IMR-90 (cell line): ENCODE data around the gene RAD18. TPM values are rescaled to one million over a fixed set of nuclear protein-coding genes. Genes with fewer than 3 reads are reported as not detected.

Experiments
- ATAC-seq: fragments of 200-7000 bp; cut with Tn5 transposase; 2 replicates; pipeline ENCODE4 v1.9.1; 2020; ENCODE audit warnings: low read depth, mild to moderate bottlenecking, moderate library complexity
- BruUV-seq: library from RNA; stranded (reverse); fragments of 400-500 nt; replicated peaks from 2 replicates; lab custom pipeline; 2021; lab: Mats Ljungman, UMichigan
- CTCF ChIA-PET: fragments of 300-600 bp; formaldehyde crosslinking; extraction: SDS; loops from one replicate; lab custom pipeline; 2021; ENCODE audit warnings: antibody characterized with exemption; lab: Yijun Ruan, JAX
- POLR2A ChIA-PET: fragments of 300-600 bp; sonication (Branson Sonifier 250); formaldehyde crosslinking; loops from one replicate; lab custom pipeline; 2022; ENCODE audit warnings: antibody characterized with exemption; ENCODE audit not compliant: unreplicated experiment; lab: Charles Lee
- DNase-seq: peaks from one replicate; pipeline ENCODE4 v3.0.0; 2013
- H2AFZ ChIP-seq: replicated peaks from 2 replicates; pipeline ENCODE3; 2013; ENCODE audit warnings: low read length, mild to moderate bottlenecking; ENCODE audit not compliant: poor library complexity
- H2AK5ac ChIP-seq: 2 replicates; pipeline ENCODE4 v1.6.1; 2013; ENCODE audit warnings: low read depth, low read length, inconsistent platforms
- H2AK9ac ChIP-seq: replicated peaks from 2 replicates; pipeline ENCODE3; 2013; ENCODE audit warnings: mild to moderate bottlenecking, low read depth, low read length, moderate library complexity; ENCODE audit not compliant: poor library complexity
- H2BK120ac ChIP-seq: 2 replicates; pipeline ENCODE4 v1.6.1; 2013; ENCODE audit warnings: low read depth, low read length, inconsistent platforms
- H2BK15ac ChIP-seq: 3 replicates; pipeline ENCODE4 v1.6.1; 2013; ENCODE audit warnings: low read depth, low read length, inconsistent platforms
- H2BK20ac ChIP-seq: 2 replicates; pipeline ENCODE4 v1.6.1; 2013; ENCODE audit warnings: low read depth, mild to moderate bottlenecking, inconsistent platforms, low read length, moderate library complexity
- H2BK5ac ChIP-seq: 2 replicates; pipeline ENCODE4 v1.6.1; 2013; ENCODE audit warnings: mild to moderate bottlenecking, low read depth, low read length, inconsistent platforms; ENCODE audit not compliant: poor library complexity, severe bottlenecking
- H3K14ac ChIP-seq: replicated peaks from 2 replicates; pipeline ENCODE4 v1.6.1; 2013; ENCODE audit warnings: low read depth, low read length, inconsistent platforms
- H3K18ac ChIP-seq: 2 replicates; pipeline ENCODE4 v1.6.1; 2013; ENCODE audit warnings: low read depth, low read length, control low read depth
- H3K23ac ChIP-seq: 2 replicates; pipeline ENCODE4 v1.6.1; 2013; ENCODE audit warnings: low read depth, low read length, inconsistent platforms
- H3K27ac ChIP-seq: 2 replicates; pipeline ENCODE4 v1.5.1; 2013; ENCODE audit warnings: mild to moderate bottlenecking, control low read depth, low read length; ENCODE audit not compliant: insufficient read depth
- H3K27me3 ChIP-seq: 2 replicates; pipeline ENCODE4 v1.6.1; 2013; ENCODE audit warnings: low read length; ENCODE audit not compliant: control insufficient read depth, insufficient read depth
- H3K36me3 ChIP-seq: 2 replicates; pipeline ENCODE4 v1.6.1; 2013; ENCODE audit warnings: low read length, mixed read lengths; ENCODE audit not compliant: control insufficient read depth, insufficient read depth
- H3K4ac ChIP-seq: 2 replicates; pipeline ENCODE4 v1.6.1; 2013; ENCODE audit warnings: low read depth, low read length, inconsistent platforms
- H3K4me1 ChIP-seq: 2 replicates; pipeline ENCODE4 v1.6.1; 2013; ENCODE audit warnings: low read length, mixed read lengths; ENCODE audit not compliant: control insufficient read depth, insufficient read depth
- H3K4me2 ChIP-seq: 2 replicates; pipeline ENCODE4 v1.6.1; 2013; ENCODE audit warnings: low read depth, mild to moderate bottlenecking, control low read depth, low read length, moderate library complexity
- H3K4me3 ChIP-seq: 2 replicates; pipeline ENCODE4 v1.5.1; 2013; ENCODE audit warnings: low read depth, mild to moderate bottlenecking, control low read depth, low read length, moderate library complexity; ENCODE audit not compliant: insufficient read depth
- H3K56ac ChIP-seq: 2 replicates; pipeline ENCODE4 v1.6.1; 2013; ENCODE audit warnings: low read length, inconsistent platforms; ENCODE audit not compliant: insufficient read depth; ENCODE audit errors: extremely low read depth
- H3K79me1 ChIP-seq, 2 experiments: 2 replicates each; pipeline ENCODE4 v1.6.1; 2013; ENCODE audit warnings: low read length in 2 of 2, inconsistent platforms in 1 of 2, low read depth in 1 of 2
- H3K9ac ChIP-seq: 2 replicates; pipeline ENCODE4 v1.6.1; 2013; ENCODE audit warnings: low read depth, low read length, control low read depth
- H3K9me1 ChIP-seq: 2 replicates; pipeline ENCODE4 v1.6.1; 2013; ENCODE audit warnings: low read length, inconsistent platforms; ENCODE audit not compliant: insufficient read depth
- H3K9me3 ChIP-seq: 2 replicates; pipeline ENCODE4 v1.6.1; 2013; ENCODE audit warnings: low read length; ENCODE audit not compliant: control insufficient read depth, insufficient read depth
- H4K20me1 ChIP-seq: 2 replicates; pipeline ENCODE4 v1.6.1; 2013; ENCODE audit warnings: low read length, inconsistent platforms; ENCODE audit not compliant: insufficient read depth
- H4K5ac ChIP-seq: 2 replicates; pipeline ENCODE4 v1.6.1; 2013; ENCODE audit warnings: mild to moderate bottlenecking, low read depth, low read length, control low read depth
- H4K8ac ChIP-seq, 2 experiments: 2 replicates each; pipeline ENCODE4 v1.6.1; 2013; ENCODE audit warnings: low read depth in 2 of 2, low read length in 2 of 2, control low read depth in 1 of 2, inconsistent platforms in 1 of 2
- H4K91ac ChIP-seq: 2 replicates; pipeline ENCODE4 v1.6.1; 2013; ENCODE audit warnings: low read depth, low read length, inconsistent platforms; ENCODE audit not compliant: insufficient read depth
- BHLHE40 ChIP-seq: fragments of 150-350 bp; IDR thresholded peaks from 2 replicates; pipeline ENCODE4 v1.6.1; 2016; ENCODE audit warnings: mild to moderate bottlenecking, low read depth, low read length
- CEBPB ChIP-seq: IDR thresholded peaks from 2 replicates; pipeline ENCODE4 v1.6.1; 2012; ENCODE audit warnings: low read depth, low read length, improper control_type of control experiment
- CHD1 ChIP-seq: IDR thresholded peaks from 2 replicates; pipeline ENCODE4 v1.6.1; 2012; ENCODE audit warnings: low read depth, low read length, improper control_type of control experiment
- CTCF ChIP-seq: conservative IDR thresholded peaks from 2 replicates; pipeline ENCODE4 v1.5.1; 2012; ENCODE audit warnings: mild to moderate bottlenecking, low read depth, low read length, improper control_type of control experiment
- ELK1 ChIP-seq: fragments of 150-350 bp; IDR thresholded peaks from 2 replicates; pipeline ENCODE4 v1.6.1; 2016; ENCODE audit warnings: low read depth, mild to moderate bottlenecking, low read length, moderate library complexity, borderline replicate concordance
- FOS ChIP-seq: fragments of 150-350 bp; IDR thresholded peaks from 2 replicates; pipeline ENCODE4 v1.6.1; 2016; ENCODE audit warnings: low read depth, low read length
- MAFK ChIP-seq: IDR thresholded peaks from 2 replicates; pipeline ENCODE4 v1.6.1; 2012; ENCODE audit warnings: low read depth, low read length, improper control_type of control experiment
- MAZ ChIP-seq: IDR thresholded peaks from 2 replicates; pipeline ENCODE4 v1.6.1; 2012; ENCODE audit warnings: low read depth, mild to moderate bottlenecking, low read length, improper control_type of control experiment, moderate library complexity, borderline replicate concordance
- MXI1 ChIP-seq: IDR thresholded peaks from 2 replicates; pipeline ENCODE4 v1.6.1; 2012; ENCODE audit warnings: low read depth, mild to moderate bottlenecking, low read length, moderate library complexity, borderline replicate concordance
- RAD21 ChIP-seq: IDR thresholded peaks from 2 replicates; pipeline ENCODE4 v1.6.1; 2012; ENCODE audit warnings: low read length, improper control_type of control experiment
- RCOR1 ChIP-seq: IDR thresholded peaks from 2 replicates; pipeline ENCODE4 v1.6.1; 2012; ENCODE audit warnings: mild to moderate bottlenecking, low read length, improper control_type of control experiment; ENCODE audit not compliant: insufficient replicate concordance
- RFX5 ChIP-seq: IDR thresholded peaks from 2 replicates; pipeline ENCODE4 v1.8.0; 2012; ENCODE audit warnings: low read depth, mild to moderate bottlenecking, low read length, moderate library complexity
- USF2 ChIP-seq: fragments of 150-350 bp; IDR thresholded peaks from 2 replicates; pipeline ENCODE4 v1.6.1; 2017; ENCODE audit warnings: mild to moderate bottlenecking, antibody characterized with exemption, low read length, low read depth
- dilution Hi-C: fragments of 300-500 bp; cut with HindIII; formaldehyde crosslinking; loops from one replicate; pipeline ENCODE4 v1.14.3; 2018; ENCODE audit warnings: low sequenced_read_pairs; ENCODE audit not compliant: unreplicated experiment
- in situ Hi-C: fragments of 300-500 bp; cut with MboI; formaldehyde crosslinking; loops from 3 replicates; pipeline ENCODE4 v1.14.3; 2019; ENCODE audit warnings: low sequenced_read_pairs, inconsistent platforms, mixed read lengths
- intact Hi-C: fragments of 100-400 bp; cut with micrococcal nuclease; formaldehyde crosslinking; loops from 2 replicates; pipeline ENCODE4 v1.10.0; 2022
- polyA plus RNA-seq, 3 experiments: library from polyadenylated mRNA; depleted of rRNA; stranded (reverse); fragments of >200 nt; gene quantifications; 2 replicates each; pipeline ENCODE4 v1.2.3, GENCODE V29; 2012; ENCODE audit warnings: low replicate concordance in 1 of 3
- total RNA-seq: library from RNA; depleted of rRNA; stranded (reverse); fragments of >200 nt; gene quantifications from 2 replicates; pipeline ENCODE4 v1.2.3, GENCODE V29; 2012

The RAD18 gene
- total and polyA plus RNA-seq, 2 of the 4 experiments (the other 2 are of a cell fraction), result 8.2 to 17.2 TPM

GRCh38 chr3:8885536-8886316 lies 77.5 kb downstream of the RAD18 start:
- Histone ChIP-seq H3K27me3 (no peaks in the 10 kb centered on the region), H4K91ac (peak overlapping the region; percentile 99), H3K79me1 (peaks cover 5 to 24% of the 10 kb centered on the region in 2 experiments; a peak in 2 of 4 replicates), H3K4me3 (no peak overlapping the region), H2BK15ac (peak overlapping the region; percentile 61; the same call in 2 of the 3 replicates), H3K27ac (peak overlapping the region; percentile 78; the same call in 1 of the 2 replicates), H3K4ac (peak overlapping the region; percentile 92), H2BK20ac (peak overlapping the region; percentile 99), H3K14ac (peak overlapping the region; percentile 66; the same call in 1 of the 2 replicates), H2BK5ac (peak overlapping the region; percentile 96), H3K4me2 (no peak overlapping the region), H3K18ac (peak overlapping the region; percentile 100; the same call in 1 of the 2 replicates), H4K20me1 (no peaks in the 10 kb centered on the region), H3K4me1 (peaks cover 29% of the 10 kb centered on the region), H2AK9ac (no peak overlapping the region), H2AK5ac (peak overlapping the region; percentile 83), H3K9me1 (peaks cover 13% of the 10 kb centered on the region), H3K23ac (peak overlapping the region; percentile 98; the same call in 1 of the 2 replicates), H2BK120ac (peak overlapping the region; percentile 95), H3K9me3 (peaks cover 2% of the 10 kb centered on the region; the same call in 1 of the 2 replicates), H4K5ac (peak overlapping the region; percentile 77; the same call in 1 of the 2 replicates), H3K9ac (peak overlapping the region; percentile 41; the same call in 1 of the 2 replicates), H3K36me3 (no peaks in the 10 kb centered on the region; the same call in 1 of the 2 replicates), H3K56ac (peak overlapping the region; percentile 97; the same call in 1 of the 2 replicates), H4K8ac (peak overlapping the region; percentile 87 to 91), H2AFZ (no peak overlapping the region)
- ChIA-PET CTCF (interaction anchor here (0.6 to 0.9 kb wide), 2 partner anchors 9 to 120 kb away, joined by 3 to 9 read pairs; no protein-coding TSS in a partner anchor), POLR2A (no interaction called here)
- intact Hi-C loops (loop anchor here (1.0 to 5.0 kb wide), 2 partner anchors 13 to 77 kb away; partner anchors contain the start of gene RAD18), dilution Hi-C loops (no loop called here), in situ Hi-C loops (no loop called here)
- ATAC-seq (no peak), DNase-seq (peak; percentile 38)
- no TSS peak for BruUV-seq
- TF ChIP-seq MAFK (no peak), RFX5 (no peak), BHLHE40 (no peak), MAZ (no peak), RCOR1 (no peak), USF2 (no peak), CHD1 (no peak), MXI1 (no peak), FOS (no peak), CTCF (no peak), RAD21 (no peak), CEBPB (no peak), ELK1 (no peak)
